NCI-H2029 (cell line): Measurements from ENCODE around the gene PLAAT3.
"Not testable (repeated sequence)": the region's sequence is repeated elsewhere in the genome, so short reads cannot be mapped to it uniquely, and the experiment has no call there.

ENCODE experiments used
- DNase-seq: peaks from one replicate; lab custom pipeline; 2025; lab: John Stamatoyannopoulos, UW

PLAAT3 gene

GRCh38 chr11:63537293-63538101 lies 76.7 kb downstream of the PLAAT3 start:
- DNase-seq, result peak; percentile 58

- DNase-seq, result peak; percentile 50
These were observed 77.5 kb downstream of the PLAAT3 start, which contains the start of gene PLAAT4 for GRCh38 chr11:63536669-63537292. Gene PLAAT4 (plus strand): TSS chr11:63536808. CDS start chr11:63536869, 61 bp downstream.

GRCh38 chr11:63535734-63536133 lies 78.5 kb downstream of the PLAAT3 start:
- no peak for DNase-seq

DNA sequence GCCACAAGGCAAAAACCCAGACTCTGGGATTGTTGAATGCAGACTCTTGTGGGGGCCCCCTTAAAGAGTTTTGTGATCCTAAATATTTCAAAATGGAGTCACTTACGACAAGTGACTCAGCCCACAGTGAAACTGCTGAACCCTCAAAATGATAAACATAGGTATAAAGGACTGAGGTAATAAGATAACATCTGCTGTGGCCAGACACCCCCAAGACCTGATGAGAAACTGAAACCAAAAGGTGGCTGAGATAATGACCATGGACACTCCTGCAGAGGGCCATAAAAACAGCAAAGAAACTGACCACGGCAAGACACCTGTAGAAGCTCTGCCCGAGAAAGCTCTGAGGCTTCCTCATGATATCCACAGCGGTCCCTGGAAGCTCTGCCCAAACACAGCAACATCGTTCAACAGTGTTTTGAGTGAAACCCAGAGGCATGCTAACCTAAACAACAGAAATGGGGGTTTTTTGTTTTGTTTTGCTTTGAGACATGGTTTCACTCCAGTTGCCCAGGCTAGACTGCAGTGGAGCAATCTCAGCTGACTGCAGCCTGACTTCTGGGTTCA lies 79.3 kb downstream of the PLAAT3 start:
- DNase-seq, result no peak

- no peak for DNase-seq
These were observed 80.2 kb downstream of the PLAAT3 start for GRCh38 chr11:63534076-63534475.

- DNase-seq, result no peak
These were observed 81.3 kb downstream of the PLAAT3 start for GRCh38 chr11:63532799-63533475.

DNA sequence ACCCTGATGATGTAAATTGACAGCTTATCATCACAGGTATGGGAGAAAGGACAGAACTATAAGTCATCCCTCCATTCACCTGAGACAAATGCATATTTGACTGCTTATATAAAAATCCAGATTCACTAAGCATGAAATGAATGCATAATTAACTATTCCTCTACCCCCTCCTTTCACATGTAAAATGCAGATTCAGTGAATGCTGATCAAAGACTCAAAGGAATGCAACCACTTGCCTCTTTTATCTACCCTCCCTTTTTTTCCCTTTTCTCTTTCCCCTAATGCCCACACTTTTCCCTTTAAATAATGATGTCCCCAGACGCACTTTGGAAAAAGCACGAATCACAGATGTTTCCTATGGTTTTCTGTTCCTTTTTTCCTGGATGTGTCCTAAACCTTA lies 82.1 kb downstream of the PLAAT3 start:
- no peak for DNase-seq

DNA sequence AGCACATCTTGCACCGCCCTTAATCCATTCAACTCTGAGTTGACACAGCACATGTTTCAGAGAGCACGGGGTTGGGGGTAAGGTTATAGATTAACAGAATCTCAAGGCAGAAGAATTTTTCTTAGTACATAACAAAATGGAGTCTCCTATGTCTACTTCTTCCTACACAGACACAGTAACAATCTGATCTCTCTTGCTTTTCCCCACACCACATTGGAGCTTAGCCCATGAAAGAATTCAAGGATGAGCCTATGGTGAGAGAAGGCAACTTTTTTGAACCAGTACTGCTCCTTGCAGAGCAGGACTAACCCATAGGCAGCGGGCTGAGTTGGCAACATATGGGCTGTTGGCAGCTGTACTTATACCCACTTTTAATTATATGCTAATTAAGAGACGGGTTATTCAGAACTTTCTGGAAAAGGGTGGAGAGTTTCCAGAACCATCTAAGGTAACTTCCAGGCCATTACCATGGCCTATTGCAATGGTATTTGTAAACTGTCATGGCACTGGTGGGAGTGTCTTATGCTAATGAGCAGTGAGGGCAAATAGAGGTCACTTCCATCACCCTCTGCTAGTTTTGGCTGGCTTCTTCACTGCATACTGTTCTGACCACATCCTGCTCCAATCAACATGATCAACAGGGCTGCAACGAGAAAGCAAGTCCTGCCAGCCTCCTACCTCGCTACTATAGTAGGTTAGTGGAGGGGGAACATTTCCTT lies 83.0 kb downstream of the PLAAT3 start:
- DNase-seq, result peak; percentile 50

GRCh38 chr11:63530021-63530420 lies 84.2 kb downstream of the PLAAT3 start:
- DNase-seq, result no peak

DNA sequence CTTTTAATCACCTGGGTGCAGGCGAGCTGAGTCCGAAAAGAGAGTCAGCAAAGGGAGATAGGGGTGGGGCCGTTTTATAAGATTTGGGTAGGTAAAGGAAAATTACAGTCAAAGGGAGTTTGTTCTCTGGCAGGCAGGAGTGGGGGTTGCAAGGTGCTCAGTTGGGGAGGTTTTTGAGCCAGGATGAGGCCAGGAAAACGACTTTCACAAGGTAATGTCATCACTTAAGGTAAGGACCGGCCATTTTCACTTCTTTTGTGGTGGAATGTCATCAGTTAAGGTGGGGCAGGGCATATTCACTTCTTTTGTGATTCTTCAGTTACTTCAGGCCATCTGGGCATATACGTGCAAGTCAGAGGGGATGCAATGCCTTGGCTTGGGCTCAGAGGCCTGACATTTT lies 84.9 kb downstream of the PLAAT3 start:
- DNase-seq, result not testable (repeated sequence)

DNA sequence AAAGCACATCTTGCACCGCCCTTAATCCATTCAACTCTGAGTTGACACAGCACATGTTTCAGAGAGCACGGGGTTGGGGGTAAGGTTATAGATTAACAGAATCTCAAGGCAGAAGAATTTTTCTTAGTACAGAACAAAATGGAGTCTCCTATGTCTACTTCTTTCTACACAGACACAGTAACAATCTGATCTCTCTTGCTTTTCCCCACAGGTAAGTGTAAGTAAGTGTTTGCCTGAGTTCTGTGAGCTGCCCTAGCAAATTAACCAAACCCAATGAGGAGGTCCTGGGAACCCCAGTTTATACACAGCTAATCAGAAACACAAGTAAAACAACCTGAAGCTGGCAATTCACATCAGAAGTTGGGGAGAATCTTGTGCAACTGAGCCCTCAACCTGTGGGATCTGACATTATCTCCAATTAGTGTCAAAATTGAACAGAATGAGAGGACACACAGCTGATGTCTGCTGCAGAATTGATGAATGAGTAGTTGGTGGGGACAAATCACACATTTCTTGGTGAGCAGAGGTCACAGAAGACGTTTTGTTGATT lies 85.4 kb downstream of the PLAAT3 start:
- not testable (repeated sequence) for DNase-seq

DNA sequence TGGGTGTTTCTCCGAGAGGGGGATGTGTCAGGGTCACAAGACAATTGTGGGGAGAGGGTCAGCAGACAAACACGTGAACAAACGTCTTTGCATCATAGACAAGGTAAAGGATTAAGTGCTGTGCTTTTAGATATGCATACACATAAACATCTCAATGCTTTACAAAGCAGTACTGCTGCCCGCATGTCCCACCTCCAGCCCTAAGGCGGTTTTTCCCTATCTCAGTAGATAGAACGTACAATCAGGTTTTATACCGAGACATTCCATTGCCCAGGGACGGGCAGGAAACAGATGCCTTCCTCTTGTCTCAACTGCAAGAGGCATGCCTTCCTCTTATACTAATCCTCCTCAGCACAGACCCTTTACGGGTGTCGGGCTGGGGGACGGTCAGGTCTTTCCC lies 86.1 kb downstream of the PLAAT3 start:
- DNase-seq, result not testable (repeated sequence)

- DNase-seq, result no peak
These were observed 86.6 kb downstream of the PLAAT3 start for GRCh38 chr11:63527667-63528066.
